Measurements from ENCODE around the gene TASP1.
A peak's percentile ranks its signal among the peaks of the same experiment; 100 is the strongest.
"Not testable (repeated sequence)": the region's sequence is repeated elsewhere in the genome, so short reads cannot be mapped to it uniquely, and the experiment has no call there.

Gene TASP1

GRCh38 chr20:13644010-13644409, 5.3 kb upstream of the TASP1 start:
- DNase-seq, result no peak

- DNase-seq, result no peak
Measured at GRCh38 chr20:13639150-13639497, 392 bp upstream of the TASP1 start.

- DNase-seq, result peak; percentile 52
Measured at GRCh38 chr20:13638162-13638495, 603 bp downstream of the TASP1 start.

GRCh38 chr20:13632431-13632830, 6.3 kb downstream of the TASP1 start:
- no peak for DNase-seq

- peak; percentile 43 for DNase-seq
Measured at GRCh38 chr20:13627525-13627924, 11.2 kb downstream of the TASP1 start.

- no peak for DNase-seq
Measured at GRCh38 chr20:13626724-13627123, 12.0 kb downstream of the TASP1 start.

GRCh38 chr20:13625304-13625979, 13.3 kb downstream of the TASP1 start:
- no peak for DNase-seq

- not testable (repeated sequence) for DNase-seq
Measured at GRCh38 chr20:13619415-13619814, 19.3 kb downstream of the TASP1 start.

- DNase-seq, result not testable (repeated sequence)
Measured at GRCh38 chr20:13618456-13618855, 20.3 kb downstream of the TASP1 start.

- not testable (repeated sequence) for DNase-seq
Measured at GRCh38 chr20:13617585-13617984, 21.1 kb downstream of the TASP1 start.

- DNase-seq, result not testable (repeated sequence)
Measured at GRCh38 chr20:13616713-13617112, 22.0 kb downstream of the TASP1 start.

- no peak for DNase-seq
Measured at GRCh38 chr20:13613917-13614316, 24.8 kb downstream of the TASP1 start.

GRCh38 chr20:13611611-13612125, 27.1 kb downstream of the TASP1 start:
- no peak for DNase-seq

GRCh38 chr20:13610184-13610583, 28.5 kb downstream of the TASP1 start:
- no peak for DNase-seq

- DNase-seq, result no peak
Measured at GRCh38 chr20:13608066-13608465, 30.7 kb downstream of the TASP1 start.

GRCh38 chr20:13593423-13593822, 45.3 kb downstream of the TASP1 start:
- DNase-seq, result not testable (repeated sequence)

- no peak for DNase-seq
Measured at GRCh38 chr20:13588049-13588448, 50.7 kb downstream of the TASP1 start.

GRCh38 chr20:13587370-13587769, 51.4 kb downstream of the TASP1 start:
- no peak for DNase-seq

GRCh38 chr20:13586133-13586532, 52.6 kb downstream of the TASP1 start:
- DNase-seq, result no peak

- no peak for DNase-seq
Measured at GRCh38 chr20:13581451-13581850, 57.3 kb downstream of the TASP1 start.

GRCh38 chr20:13580707-13581106, 58.0 kb downstream of the TASP1 start:
- DNase-seq, result no peak

GRCh38 chr20:13574071-13574470, 64.7 kb downstream of the TASP1 start:
- no peak for DNase-seq

GRCh38 chr20:13571662-13572061, 67.1 kb downstream of the TASP1 start:
- no peak for DNase-seq

GRCh38 chr20:13567663-13568062, 71.1 kb downstream of the TASP1 start:
- DNase-seq, result no peak

- DNase-seq, result no peak
Measured at GRCh38 chr20:13563854-13564253, 74.9 kb downstream of the TASP1 start.

Measured in kidney glomerular epithelial cell (primary cell).